Dedifferentiated amniotic fluid mesenchymal stem cell (primary cell): ENCODE measurements around the gene NRN1L.
"Not testable (repeated sequence)": the region's sequence is repeated elsewhere in the genome, so short reads cannot be mapped to it uniquely, and the experiment has no call there.

Experiments
- DNase-seq: peaks from one replicate; pipeline ENCODE4 v3.0.0-alpha.2; 2016; ENCODE audit errors: extremely low spot score

Gene NRN1L

DNA sequence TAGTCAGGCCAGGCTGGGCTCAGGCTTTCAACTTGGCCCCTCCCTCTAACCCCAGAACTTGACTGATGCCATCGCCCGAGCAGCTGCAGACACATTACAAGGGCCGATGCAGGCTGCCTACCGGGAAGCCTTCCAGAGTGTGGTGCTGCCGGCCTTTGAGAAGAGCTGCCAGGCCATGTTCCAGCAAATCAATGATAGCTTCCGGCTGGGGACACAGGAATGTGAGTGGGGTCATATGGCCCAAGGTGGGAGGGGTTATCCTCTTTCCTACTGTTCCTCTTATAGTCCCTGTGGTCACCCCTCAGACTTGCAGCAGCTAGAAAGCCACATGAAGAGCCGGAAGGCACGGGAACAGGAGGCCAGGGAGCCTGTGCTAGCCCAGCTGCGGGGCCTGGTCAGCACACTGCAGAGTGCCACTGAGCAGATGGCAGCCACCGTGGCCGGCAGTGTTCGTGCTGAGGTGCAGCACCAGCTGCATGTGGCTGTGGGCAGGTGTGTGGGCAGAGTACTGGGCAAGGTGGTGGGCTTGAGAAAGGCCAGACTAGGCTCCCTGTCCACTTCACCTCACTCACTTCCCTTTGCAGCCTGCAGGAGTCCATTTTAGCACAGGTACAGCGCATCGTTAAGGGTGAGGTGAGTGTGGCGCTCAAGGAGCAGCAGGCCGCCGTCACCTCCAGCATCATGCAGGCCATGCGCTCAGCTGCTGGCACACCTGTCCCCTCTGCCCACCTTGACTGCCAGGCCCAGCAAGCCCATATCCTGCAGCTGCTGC, 2.1 kb upstream of the NRN1L start:
- DNase-seq = no peak

DNA sequence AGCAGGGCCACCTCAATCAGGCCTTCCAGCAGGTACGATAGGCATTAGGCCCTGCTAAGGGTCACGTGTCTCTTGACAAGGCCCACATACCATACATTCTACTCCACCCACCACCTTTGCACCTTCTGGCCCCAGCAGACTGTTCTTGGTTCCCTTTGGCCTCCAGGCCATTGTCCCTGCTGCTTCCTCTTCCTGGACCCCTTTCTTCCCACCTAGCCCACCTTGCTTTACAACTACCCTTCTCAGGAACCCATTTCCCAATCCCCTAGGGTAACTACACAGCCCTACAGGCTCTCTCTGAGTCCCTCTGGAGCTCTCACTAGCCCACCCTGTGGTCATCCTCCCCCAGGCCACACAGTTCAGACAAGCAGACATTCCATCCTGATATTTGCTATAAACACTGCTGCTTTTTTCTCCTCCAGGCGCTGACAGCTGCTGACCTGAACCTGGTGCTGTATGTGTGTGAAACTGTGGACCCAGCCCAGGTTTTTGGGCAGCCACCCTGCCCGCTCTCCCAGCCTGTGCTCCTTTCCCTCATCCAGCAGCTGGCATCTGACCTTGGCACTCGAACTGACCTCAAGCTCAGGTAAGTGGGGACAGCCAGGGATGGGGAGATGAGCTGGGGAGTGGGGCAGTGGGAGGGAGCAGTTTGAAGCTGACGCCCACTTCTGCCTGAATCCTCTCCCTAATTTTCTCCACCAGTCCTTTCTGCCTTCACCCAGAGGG, 1.4 kb upstream of the NRN1L start:
- DNase-seq = no peak

DNA sequence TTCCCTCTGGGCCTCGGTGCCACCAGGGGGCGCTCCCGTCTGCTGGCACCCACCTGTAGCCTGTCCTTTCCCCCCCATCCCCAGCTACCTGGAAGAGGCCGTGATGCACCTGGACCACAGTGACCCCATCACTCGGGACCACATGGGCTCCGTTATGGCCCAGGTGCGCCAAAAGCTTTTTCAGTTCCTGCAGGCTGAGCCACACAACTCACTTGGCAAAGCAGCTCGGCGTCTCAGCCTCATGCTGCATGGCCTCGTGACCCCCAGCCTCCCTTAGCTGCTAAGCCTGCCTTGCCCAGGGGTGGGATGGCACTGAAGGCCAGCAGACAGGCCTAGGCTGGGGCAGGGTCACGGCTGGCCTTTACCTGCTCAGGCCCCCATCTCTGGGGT, 818 bp upstream of the NRN1L start:
- no peak for DNase-seq

DNA sequence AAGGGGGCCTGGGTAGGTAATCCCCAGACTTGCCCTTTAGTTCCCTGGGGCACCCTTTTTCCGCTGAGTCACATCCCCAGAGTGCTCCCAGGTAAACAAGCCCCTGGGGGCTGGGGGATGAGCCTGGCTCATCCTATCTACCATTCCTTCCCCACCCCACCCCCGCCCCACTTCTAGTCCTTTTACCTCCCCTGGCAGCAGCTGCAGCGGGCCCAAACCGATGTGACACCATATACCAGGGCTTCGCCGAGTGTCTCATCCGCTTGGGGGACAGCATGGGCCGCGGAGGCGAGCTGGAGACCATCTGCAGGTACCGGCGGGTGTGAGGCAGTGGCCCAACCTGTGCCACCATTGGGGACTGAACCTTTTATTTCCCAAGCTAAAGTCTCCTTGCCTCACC, 860 bp downstream of the NRN1L start:
- DNase-seq = no peak

DNA sequence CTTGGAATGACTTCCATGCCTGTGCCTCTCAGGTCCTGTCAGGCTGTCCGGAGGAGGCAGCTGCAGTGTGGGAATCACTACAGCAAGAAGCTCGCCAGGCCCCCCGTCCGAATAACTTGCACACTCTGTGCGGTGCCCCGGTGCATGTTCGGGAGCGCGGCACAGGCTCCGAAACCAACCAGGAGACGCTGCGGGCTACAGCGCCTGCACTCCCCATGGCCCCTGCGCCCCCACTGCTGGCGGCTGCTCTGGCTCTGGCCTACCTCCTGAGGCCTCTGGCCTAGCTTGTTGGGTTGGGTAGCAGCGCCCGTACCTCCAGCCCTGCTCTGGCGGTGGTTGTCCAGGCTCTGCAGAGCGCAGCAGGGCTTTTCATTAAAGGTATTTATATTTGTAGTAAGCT, 1.3 kb downstream of the NRN1L start:
- DNase-seq = no peak

DNA sequence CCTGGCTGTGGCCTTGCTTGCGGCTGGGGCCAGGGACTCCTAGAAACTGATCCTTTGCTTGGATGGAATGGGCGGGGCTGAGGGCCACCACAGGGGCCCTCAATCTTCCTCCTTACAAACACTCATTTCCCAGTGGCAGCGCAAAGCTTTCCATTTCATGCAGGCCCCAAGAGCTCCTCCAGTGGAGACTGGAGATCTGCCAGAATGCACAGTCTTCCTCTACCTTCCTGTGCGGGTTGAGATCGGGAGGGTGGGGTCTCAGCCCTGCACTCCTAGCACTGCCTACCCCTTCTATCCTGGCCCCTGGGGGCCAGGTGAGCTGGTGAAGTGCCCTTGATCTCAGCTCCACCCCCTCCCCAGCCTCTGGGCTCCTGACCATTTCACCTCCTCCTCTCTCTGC, 1.7 kb downstream of the NRN1L start:
- no peak for DNase-seq

DNA sequence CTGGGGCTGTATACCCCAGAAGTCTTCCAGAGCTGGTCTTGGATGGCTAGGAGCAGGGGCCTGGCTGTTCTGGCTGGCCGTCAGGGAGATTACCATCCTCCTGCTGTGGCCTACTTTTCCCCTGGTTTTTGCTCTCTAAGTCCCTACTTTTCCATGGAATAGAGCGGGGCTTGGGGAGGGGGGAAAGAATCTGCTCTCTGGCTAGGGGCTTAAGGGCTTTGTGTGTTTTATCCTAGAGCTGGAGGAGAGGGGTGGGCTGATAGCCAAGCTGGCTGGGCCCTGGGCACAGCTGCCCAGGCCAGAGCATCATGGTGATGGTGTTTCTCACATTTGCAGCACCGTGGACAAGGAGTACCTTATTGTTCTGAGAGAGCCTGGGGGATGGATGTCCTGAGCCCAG, 3.6 kb downstream of the NRN1L start:
- no peak for DNase-seq

DNA sequence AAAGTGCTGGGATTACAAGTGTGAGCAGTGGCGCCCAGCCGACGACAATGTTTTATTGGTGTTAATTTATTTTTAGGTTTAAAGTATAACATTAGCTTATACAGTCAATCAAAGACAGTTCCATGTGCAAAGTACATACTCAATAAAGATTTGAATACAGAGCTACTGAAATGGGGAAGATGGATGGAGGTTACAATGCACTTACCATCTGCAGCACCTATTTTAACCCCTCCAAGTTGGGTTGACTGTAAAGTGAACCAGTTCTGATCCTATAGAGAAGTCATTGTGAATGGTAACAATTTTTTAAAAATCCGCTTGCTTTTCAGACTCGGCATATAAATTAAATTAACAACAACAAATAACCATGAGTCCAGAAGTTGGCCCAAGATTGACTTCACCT, 7.7 kb downstream of the NRN1L start:
- DNase-seq = no peak

DNA sequence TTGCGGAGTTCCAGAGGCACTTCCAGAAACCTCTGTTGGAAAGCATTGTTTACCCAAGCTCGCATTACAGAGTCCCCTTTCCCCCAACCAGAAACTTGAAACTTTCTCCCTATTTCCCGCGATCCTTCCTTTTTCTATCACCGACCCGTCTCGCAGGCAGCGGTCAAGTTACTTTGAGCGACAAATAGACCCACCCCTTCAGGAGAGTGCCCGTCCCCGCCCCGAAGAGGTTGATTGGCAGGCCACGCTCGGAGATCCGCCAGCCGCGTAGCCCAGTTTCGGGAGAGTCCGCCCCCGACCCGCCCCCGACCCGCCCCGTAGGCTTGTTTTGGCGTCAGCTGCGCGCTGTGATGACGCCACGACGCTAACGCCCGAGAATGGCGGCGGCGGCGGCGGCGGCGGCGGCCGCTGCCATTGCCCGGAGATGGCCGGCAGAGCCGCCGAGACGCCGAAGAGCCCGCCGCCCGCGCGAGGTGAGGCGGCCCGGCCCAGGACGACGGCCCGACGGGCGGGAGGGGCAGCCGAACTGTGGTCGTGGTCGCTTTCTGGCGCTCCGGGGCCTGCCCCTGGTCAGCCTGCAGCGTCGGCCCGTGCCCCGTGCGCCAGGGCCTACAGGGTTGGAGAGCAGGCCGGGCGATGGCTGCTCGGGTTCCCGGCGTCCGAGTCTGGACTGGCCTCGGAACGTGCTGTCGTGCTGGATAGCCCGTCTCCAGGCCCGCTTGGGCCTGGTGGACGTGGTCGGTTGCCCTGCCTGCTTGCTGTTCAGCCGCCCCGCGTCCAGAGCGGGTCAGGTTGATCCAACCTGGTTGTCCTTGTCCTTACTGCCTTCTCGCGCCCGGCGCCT, 8.4 kb downstream of the NRN1L start, which contains the start of gene PSKH1:
Gene PSKH1, plus strand, starts transcription at position 356 of the 844 bp plus-strand sequence. CDS start 15,496 bp downstream, outside the sequence.
- peak; percentile 95 for DNase-seq

DNA sequence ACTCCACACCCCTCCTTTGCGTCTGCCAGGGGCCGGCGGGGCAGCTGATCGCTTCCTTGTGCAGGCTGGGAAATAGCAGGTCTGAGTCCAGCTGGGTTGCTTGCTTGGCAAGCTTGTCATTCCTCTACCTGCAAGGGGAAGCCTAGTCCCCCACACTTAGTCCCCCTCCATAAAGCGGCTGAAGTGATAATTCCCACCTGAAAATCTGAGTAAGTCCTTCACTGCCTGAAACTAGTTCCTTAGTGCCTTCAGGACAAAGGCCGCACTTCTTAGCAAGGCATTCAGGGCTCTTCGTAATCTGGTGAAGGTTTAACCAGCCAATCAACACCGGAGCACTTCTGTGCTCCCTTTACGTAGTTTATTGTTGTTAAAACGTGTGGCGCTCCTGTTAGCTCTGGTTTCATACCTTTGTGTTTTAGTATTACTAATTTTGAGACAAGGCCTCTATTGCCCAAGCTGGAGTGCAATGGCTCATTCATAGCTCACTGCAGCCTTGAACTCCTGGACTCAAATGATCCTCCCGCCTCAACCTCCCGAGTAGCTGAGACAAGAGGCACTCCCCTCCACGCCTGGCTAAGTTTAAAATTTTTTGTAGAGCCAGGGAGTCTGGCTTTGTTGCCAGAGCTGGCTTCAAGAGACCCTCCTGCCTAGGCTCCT, 9.2 kb downstream of the NRN1L start:
- no peak for DNase-seq

DNA sequence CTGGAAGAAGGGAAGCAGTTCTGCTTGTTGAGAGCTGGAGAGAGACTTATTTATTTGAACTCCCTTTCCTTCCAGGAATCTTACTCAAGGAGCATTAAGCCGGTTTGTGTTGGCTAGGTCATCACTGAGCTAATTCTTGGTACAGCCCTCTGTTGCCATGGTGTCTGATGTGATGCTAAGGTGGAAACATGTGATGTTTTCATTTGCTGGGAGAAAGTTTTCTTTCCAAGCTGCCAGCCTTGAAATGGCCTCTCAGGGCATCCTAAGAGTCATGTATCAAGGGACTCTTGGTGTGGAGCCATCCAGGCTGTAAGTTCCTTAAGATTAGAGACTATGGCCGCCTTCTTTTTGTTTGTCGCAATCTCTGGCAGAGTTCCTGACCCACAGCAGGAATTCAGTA, 12.5 kb downstream of the NRN1L start:
- no peak for DNase-seq

DNA sequence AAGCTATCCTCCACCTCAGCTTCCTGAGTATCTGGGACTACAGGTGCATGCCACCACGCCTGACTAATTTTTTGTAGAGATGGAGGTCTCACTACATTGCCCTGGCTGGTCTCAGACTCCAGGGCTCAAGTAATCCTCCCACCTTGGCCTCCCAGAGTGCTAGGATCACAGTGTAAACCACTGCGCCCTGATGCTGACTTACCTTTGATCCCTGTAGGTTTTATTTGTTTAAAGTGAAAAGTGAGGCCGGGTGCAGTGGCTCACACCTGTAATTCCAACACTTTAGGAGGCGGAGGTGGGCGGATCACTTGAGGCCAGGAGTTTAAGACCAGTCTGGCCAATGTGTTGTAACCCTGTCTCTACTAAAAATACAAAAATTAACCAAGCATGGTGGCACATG, 17.0 kb downstream of the NRN1L start:
- DNase-seq = no peak

DNA sequence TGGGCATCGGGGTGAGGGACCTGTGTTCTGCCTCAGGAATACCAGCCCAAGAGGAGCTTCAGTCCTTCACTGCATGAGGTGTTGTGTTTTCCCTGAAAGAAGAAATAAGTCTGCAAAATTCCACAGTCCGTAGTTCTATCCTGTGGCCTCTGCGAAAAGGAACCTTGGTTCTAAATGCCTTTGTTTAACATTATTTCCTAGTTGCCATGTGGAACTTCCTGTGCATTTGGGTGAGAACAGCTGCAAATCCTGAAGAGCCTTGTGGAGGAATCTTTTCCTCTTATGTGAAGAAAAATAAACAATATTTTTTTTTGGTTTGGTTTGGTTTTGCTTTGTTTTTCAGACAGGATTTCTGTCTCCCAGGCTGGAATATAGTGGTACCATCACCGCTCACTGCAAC, 18.1 kb downstream of the NRN1L start:
- DNase-seq = no peak

DNA sequence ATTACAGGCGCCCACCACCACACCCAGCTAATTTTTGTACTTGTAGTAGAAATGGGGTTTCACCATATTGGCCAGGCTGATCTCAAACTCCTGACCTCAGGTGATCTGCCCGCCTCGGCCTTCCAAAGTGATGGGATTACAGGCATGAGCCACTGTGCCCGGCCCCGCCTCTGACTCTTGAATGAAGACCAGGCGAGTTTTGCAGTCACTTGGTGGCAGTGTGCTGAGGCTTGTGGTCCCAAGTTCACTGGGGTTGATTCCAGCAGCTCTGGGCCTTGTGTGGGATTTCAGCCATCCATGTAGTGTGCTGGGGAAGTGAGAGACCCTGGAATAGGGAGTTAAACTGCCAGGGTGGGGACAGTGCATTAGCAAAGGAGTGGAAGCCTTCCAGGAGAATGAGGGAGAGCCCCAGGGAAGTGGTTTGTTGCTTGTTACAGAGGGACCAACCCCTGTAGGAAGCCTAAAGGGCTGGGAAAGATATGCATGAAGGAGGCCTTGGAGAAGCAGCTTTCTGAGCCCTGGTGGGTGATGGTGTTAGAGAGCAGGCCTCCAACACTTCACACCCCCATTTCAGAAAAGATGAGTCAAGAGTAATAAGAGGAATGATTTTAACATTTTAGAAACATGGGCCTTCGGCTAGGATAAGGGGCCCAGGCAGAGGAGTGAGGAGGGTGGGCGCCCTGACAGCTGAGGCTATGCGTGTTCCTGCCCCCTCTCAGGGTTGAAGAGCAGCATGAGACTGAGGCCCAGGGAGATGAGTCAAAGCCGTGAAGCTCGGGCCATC, 22.9 kb downstream of the NRN1L start:
- no peak for DNase-seq

DNA sequence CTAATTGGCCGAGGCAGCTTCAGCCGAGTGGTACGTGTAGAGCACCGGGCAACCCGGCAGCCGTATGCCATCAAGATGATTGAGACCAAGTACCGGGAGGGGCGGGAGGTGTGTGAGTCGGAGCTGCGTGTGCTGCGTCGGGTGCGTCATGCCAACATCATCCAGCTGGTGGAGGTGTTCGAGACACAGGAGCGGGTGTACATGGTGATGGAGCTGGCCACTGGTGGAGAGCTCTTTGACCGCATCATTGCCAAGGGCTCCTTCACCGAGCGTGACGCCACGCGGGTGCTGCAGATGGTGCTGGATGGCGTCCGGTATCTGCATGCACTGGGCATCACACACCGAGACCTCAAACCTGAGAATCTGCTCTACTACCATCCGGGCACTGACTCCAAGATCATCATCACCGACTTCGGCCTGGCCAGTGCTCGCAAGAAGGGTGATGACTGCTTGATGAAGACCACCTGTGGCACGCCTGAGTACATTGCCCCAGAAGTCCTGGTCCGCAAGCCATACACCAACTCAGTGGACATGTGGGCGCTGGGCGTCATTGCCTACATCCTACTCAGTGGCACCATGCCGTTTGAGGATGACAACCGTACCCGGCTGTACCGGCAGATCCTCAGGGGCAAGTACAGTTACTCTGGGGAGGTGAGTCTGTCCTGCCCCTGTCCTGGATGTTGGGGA, 24.5 kb downstream of the NRN1L start:
- DNase-seq = no peak

DNA sequence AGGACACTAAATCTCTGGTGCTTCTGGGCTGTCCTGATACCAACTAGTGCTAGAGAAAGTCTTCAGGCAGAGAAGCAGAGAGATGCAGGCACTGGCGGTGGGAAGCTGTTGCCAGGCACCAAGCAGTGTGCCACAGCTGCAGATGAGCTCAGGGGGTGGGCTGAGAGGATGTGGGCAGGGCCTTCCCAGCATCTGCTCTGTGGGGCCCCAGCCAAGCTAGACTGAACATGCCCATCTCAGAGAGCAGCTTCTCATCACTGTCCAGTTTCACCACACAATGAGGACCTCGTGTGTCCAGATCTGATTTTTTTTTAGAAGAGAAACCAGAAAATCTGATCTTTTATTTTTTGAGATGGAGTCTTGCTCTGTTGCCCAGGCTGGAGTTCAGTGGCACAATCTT, 25.5 kb downstream of the NRN1L start:
- DNase-seq = no peak

DNA sequence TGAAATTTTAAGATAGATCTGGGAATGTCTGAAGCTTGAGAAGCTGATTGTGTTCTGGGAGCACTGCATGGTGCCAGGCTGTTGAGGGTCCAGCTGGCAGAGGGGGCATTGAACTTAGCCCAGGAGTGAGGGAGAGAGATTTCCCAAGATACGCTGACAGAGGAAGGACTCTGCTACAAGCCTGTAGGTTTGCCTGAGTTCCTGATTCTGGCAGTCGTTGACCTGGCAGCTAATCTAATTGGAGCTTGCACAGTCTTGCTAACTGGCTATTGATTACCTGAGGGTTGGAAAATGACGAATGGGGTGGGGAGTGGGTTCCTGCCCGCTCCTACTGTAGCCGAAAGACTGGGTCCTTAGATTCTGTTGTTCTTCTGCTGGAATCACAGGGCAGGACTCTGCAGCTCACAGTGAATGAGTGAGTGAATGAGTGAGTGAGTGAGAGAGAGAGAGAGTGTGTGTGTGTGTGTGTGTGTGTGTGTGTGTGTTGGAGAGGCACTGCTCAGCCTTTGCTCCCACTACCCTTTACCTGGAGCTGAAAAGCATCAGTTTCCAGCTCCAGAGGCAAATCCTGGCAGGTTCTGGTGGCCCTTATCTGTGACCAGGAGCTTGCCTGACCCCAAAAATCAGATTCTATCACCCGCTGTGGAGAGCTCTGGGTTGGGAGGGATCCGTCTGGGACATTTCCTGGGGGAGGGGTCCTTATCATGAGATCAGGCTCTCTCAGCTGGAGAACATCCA, 30.2 kb downstream of the NRN1L start:
- DNase-seq = no peak

DNA sequence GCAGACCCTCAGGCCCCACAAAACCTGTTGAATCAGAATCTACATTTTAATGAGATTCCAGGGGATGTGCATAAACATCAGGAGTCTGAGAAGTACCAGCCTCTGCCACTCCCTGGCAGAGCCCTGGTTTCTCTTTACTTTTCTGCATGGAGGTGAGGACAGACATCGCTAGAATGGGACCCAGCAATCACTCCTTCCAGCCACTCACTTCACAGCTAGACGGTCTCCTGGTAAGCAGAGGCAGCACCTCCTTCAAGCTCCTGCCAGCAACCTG, 30.7 kb downstream of the NRN1L start:
- DNase-seq = not testable (repeated sequence)

DNA sequence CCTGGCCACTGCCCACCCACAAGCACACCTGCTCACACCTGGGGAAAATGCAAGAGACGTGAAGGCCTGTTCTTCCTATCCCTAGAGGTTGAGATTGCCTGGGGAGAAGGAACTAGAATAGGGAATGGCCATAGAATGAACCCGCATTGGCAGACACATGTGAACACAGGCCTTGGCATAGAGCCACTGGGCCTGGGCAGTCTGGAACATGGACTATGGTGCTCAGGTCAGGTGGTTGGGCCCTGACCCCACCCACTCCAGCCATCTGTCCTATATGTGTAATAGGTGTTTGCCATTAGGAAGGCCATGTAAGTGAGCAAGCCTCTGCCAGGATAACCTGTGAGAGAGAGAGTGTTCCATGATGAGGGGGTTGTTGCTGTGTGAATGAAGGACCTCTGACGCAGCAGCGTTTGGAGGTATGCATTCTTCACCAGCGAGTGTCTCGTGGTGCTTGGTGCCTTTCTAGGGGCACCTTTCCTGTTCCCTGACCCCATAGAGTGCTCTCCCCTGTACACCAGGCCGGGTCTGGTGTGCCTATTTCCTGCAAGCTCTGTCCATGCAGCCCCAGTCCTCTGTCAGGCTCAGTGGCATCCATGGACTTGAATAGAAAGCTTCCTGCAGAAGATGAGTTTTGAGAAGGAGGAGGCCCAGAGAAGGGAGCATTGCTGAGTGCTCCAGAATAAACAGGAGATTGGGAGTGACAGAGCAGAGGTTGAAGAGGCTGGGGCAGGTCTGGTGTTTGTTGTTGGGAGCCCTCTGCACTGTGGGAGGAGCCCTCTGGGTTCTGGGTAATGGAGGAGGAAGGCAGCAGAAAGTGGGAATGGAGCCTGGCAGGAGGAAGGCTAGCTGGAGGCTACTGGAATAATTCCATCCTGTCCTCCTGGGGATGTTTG, 31.4 kb downstream of the NRN1L start:
- no peak for DNase-seq
